ENCODE data around the gene RTP5. TPM values are rescaled to one million over a fixed set of nuclear protein-coding genes. Genes with fewer than 3 reads are reported as not detected.

RTP5 gene
- total RNA-seq, 1 experiment from 2014 or later = not detected

DNA sequence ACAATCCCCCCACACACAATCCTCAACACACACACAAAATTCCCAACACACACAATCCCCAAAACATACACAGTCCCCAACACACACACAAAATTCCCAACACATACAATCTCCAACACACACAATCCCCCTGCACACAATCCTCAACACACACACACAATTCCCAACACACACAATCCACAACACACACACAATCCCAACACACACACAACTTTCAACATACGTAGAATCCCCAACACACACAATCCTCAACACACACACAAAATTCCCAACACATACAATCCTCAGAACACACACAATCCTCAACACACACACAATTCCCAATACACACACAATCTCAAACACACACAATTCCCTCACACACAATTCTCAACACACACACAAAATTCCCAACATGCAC lies 8.3 kb upstream of the RTP5 start:
- TF ChIP-seq, protein P1, sequence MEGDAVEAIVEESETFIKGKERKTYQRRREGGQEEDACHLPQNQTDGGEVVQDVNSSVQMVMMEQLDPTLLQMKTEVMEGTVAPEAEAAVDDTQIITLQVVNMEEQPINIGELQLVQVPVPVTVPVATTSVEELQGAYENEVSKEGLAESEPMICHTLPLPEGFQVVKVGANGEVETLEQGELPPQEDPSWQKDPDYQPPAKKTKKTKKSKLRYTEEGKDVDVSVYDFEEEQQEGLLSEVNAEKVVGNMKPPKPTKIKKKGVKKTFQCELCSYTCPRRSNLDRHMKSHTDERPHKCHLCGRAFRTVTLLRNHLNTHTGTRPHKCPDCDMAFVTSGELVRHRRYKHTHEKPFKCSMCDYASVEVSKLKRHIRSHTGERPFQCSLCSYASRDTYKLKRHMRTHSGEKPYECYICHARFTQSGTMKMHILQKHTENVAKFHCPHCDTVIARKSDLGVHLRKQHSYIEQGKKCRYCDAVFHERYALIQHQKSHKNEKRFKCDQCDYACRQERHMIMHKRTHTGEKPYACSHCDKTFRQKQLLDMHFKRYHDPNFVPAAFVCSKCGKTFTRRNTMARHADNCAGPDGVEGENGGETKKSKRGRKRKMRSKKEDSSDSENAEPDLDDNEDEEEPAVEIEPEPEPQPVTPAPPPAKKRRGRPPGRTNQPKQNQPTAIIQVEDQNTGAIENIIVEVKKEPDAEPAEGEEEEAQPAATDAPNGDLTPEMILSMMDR (IDR thresholded peaks at IDR 0.05; ENCODE audit: unreplicated experiment) = no peak
- BruUV-seq (replicated peaks) = no TSS peak
- no peak for DNase-seq
- Mint-ChIP-seq H3K27me3 (ENCODE audit: unreplicated experiment) (peaks cover 73% of the 10 kb centered on the region), H3K27ac (ENCODE audit: unreplicated experiment) (no peak overlapping the region), H3K9me3 (ENCODE audit: low read depth, unreplicated experiment) (peaks cover 17% of the 10 kb centered on the region), H3K4me1 (ENCODE audit: low read depth, unreplicated experiment) (peaks cover 15% of the 10 kb centered on the region), H3K4me3 (ENCODE audit: low read depth, unreplicated experiment) (no peak overlapping the region), H3K36me3 (ENCODE audit: insufficient read depth, unreplicated experiment) (no peaks in the 10 kb centered on the region)
- intact Hi-C loops (cut with micrococcal nuclease; ENCODE audit: unreplicated experiment) = no loop called here
- CTCF ChIA-PET = no interaction called here

DNA sequence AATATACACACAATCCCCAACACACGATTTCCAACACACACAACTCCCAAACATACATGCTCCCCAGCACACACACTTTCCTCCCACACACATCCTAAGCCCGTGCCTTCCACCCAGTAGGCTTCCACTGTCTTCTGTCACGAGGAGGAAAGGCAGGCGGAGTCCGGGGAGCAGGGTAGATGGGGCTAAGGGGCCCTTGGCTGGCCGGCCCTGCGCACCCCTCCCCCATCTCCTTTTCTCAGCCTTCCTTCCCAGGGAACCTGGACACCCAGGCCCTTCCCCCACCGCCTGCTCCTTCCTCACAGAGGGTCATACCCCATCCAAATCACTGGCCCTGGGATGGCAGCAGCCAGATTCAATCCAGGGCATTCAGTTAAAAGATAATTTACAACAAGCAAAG lies 7.4 kb upstream of the RTP5 start:
- H3K4me3 Mint-ChIP-seq (ENCODE audit: low read depth, unreplicated experiment) = no peak overlapping the region
- H3K36me3 Mint-ChIP-seq (ENCODE audit: insufficient read depth, unreplicated experiment) = no peaks in the 10 kb centered on the region
- intact Hi-C loops (cut with micrococcal nuclease; ENCODE audit: unreplicated experiment) = no loop called here
- H3K27ac Mint-ChIP-seq (ENCODE audit: unreplicated experiment) = no peak overlapping the region
- no TSS peak for BruUV-seq (replicated peaks)
- CTCF ChIA-PET = no interaction called here
- no peak for DNase-seq
- H3K9me3 Mint-ChIP-seq (ENCODE audit: low read depth, unreplicated experiment) = peaks cover 17% of the 10 kb centered on the region
- peaks cover 68% of the 10 kb centered on the region for H3K27me3 Mint-ChIP-seq (ENCODE audit: unreplicated experiment)
- TF ChIP-seq, protein P1 (IDR thresholded peaks at IDR 0.05; ENCODE audit: unreplicated experiment) = no peak
- H3K4me1 Mint-ChIP-seq (ENCODE audit: low read depth, unreplicated experiment) = peaks cover 15% of the 10 kb centered on the region

DNA sequence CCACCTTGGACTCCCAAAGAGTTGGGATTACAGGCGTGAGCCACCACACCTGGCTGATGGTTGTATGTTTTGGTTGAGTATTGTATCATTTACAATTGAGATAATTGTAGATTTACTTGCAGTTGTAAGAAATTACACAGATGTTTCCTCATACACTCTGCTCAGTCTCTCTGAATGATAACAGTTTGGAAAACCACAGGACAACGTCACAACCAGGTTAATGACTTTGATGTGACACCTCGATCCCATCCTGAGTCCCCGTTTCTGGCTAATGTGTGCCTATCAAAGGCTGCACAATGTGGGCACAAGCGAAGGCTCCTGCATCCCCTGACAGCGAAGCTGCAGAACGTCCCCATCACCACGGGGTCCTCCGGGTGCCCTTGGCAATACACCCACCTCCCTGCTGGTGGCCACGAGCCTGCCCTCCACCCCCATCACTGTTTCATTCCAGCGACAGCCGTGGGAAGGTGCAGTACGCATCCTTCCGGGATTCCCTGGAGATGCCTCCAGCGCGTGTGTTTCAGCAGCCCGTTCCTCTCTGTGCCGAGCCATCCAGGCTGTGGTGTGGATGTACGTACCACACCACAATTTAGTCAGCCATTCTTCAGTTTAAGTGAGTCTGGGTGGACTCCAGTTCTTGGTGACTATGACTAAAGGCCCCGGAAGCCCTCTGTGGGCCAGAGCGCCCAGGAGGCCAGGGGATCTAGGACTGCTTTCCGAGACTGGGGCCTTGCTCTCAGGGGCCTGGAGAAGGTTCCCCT lies 6.6 kb upstream of the RTP5 start:
- peaks cover 15% of the 10 kb centered on the region for H3K4me1 Mint-ChIP-seq (ENCODE audit: low read depth, unreplicated experiment)
- H3K27me3 Mint-ChIP-seq (ENCODE audit: unreplicated experiment) = peaks cover 61% of the 10 kb centered on the region
- intact Hi-C loops (cut with micrococcal nuclease; ENCODE audit: unreplicated experiment) = no loop called here
- CTCF ChIA-PET = no interaction called here
- H3K4me3 Mint-ChIP-seq (ENCODE audit: low read depth, unreplicated experiment) = no peak overlapping the region
- no peak for DNase-seq
- H3K27ac Mint-ChIP-seq (ENCODE audit: unreplicated experiment) = no peak overlapping the region
- TF ChIP-seq, protein P1 (IDR thresholded peaks at IDR 0.05; ENCODE audit: unreplicated experiment) = no peak
- no TSS peak for BruUV-seq (replicated peaks)
- H3K9me3 Mint-ChIP-seq (ENCODE audit: low read depth, unreplicated experiment) = peaks cover 17% of the 10 kb centered on the region
- no peaks in the 10 kb centered on the region for H3K36me3 Mint-ChIP-seq (ENCODE audit: insufficient read depth, unreplicated experiment)

DNA sequence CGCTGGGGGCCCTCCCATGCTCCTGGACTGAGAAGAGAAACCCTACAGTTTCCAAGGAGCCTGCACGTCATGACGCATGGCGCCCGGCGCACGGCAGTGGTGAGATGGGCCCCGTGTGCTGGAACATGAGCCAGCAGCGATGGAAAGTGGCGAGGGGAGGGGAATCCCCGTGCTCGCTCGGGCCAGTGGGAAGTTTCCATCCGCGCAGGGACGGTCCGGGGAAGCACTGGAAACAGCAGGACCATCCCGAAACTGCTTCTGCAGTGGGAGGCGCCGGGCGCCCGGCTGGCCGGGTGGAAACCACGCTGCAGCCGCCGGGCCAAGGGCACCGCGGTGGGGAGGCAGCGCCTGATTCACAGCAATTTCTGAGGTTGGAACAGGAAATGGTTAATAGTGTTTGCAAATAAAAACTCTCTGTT lies 6.0 kb upstream of the RTP5 start:
- peaks cover 17% of the 10 kb centered on the region for H3K9me3 Mint-ChIP-seq (ENCODE audit: low read depth, unreplicated experiment)
- CTCF ChIA-PET = no interaction called here
- intact Hi-C loops (cut with micrococcal nuclease; ENCODE audit: unreplicated experiment) = no loop called here
- peaks cover 15% of the 10 kb centered on the region for H3K4me1 Mint-ChIP-seq (ENCODE audit: low read depth, unreplicated experiment)
- no peak overlapping the region for H3K27ac Mint-ChIP-seq (ENCODE audit: unreplicated experiment)
- no peaks in the 10 kb centered on the region for H3K36me3 Mint-ChIP-seq (ENCODE audit: insufficient read depth, unreplicated experiment)
- no peak overlapping the region for H3K4me3 Mint-ChIP-seq (ENCODE audit: low read depth, unreplicated experiment)
- TF ChIP-seq, protein P1 (IDR thresholded peaks at IDR 0.05; ENCODE audit: unreplicated experiment) = no peak
- H3K27me3 Mint-ChIP-seq (ENCODE audit: unreplicated experiment) = peaks cover 61% of the 10 kb centered on the region
- DNase-seq = no peak
- BruUV-seq (replicated peaks) = no TSS peak
